PC-9 (cell line): ENCODE data around the gene MAP4K5.

Experiments
- CTCF ChIP-seq: fragments of 200-600 bp; sonication (generic); conservative IDR thresholded peaks from 2 replicates; pipeline ENCODE4 v1.6.1; 2017; ENCODE audit warnings: mixed run types, antibody characterized with exemption, mild to moderate bottlenecking, moderate library complexity
- EZH2 ChIP-seq: fragments of 200-600 bp; sonication (generic); IDR thresholded peaks from 2 replicates; pipeline ENCODE4 v1.8.0; 2017; ENCODE audit warnings: antibody characterized with exemption, low read depth

GRCh38 chr14:50479041-50479440 lies 53.3 kb downstream of the MAP4K5 start:
- TF ChIP-seq CTCF = no peak
- TF ChIP-seq EZH2 = no peak
